DND-41 (cell line): ENCODE data around the gene CLTA.

ENCODE experiments used
- ATAC-seq: fragments of 200-7000 bp; cut with Tn5 transposase; 3 replicates; pipeline ENCODE4 v1.9.1; 2021; ENCODE audit warnings: low read depth; ENCODE audit not compliant: insufficient read depth
- DNase-seq: peaks from one replicate; pipeline ENCODE4 v3.0.0-alpha.2; 2020
- H2AFZ ChIP-seq: 2 replicates; pipeline ENCODE4 v1.6.0; 2012; ENCODE audit warnings: low read depth, low read length
- H3K27ac ChIP-seq: 2 replicates; pipeline ENCODE4 v1.5.1; 2012; ENCODE audit warnings: low read length, inconsistent platforms
- H3K27me3 ChIP-seq: fragments of 200-600 bp; sonication (generic); 2 replicates; pipeline ENCODE4 v1.6.0; 2012; ENCODE audit warnings: low read length, mild to moderate bottlenecking, inconsistent platforms; ENCODE audit not compliant: insufficient read depth, poor library complexity
- H3K36me3 ChIP-seq: 2 replicates; pipeline ENCODE4 v1.5.1; 2012; ENCODE audit warnings: low read length, inconsistent platforms; ENCODE audit not compliant: insufficient read depth
- H3K4me1 ChIP-seq: 2 replicates; pipeline ENCODE4 v1.5.1; 2012; ENCODE audit warnings: mild to moderate bottlenecking, low read length; ENCODE audit not compliant: insufficient read depth
- H3K4me2 ChIP-seq: 2 replicates; pipeline ENCODE4 v1.6.0; 2012; ENCODE audit warnings: mild to moderate bottlenecking, moderate library complexity, low read length, inconsistent platforms; ENCODE audit not compliant: insufficient read depth
- H3K4me3 ChIP-seq, 2 experiments: fragments of 200-600 bp in 1 of 2; shearing (Covaris generic) in 1 of 2; 2 replicates each; pipeline ENCODE4 v1.5.1; 2012 to 2016; ENCODE audit warnings: inconsistent platforms in 2 of 2, low read length in 2 of 2, mild to moderate bottlenecking in 2 of 2, low read depth in 1 of 2, moderate library complexity in 1 of 2
- H3K79me2 ChIP-seq: 2 replicates; pipeline ENCODE4 v1.6.0; 2012; ENCODE audit warnings: low read length, inconsistent platforms; ENCODE audit not compliant: insufficient read depth
- H3K9ac ChIP-seq: 2 replicates; pipeline ENCODE4 v1.6.0; 2012; ENCODE audit warnings: low read depth, mild to moderate bottlenecking, inconsistent platforms, low read length, moderate library complexity
- H3K9me3 ChIP-seq: 2 replicates; pipeline ENCODE4 v1.5.1; 2012; ENCODE audit warnings: low read length, moderate library complexity, mild to moderate bottlenecking, inconsistent platforms; ENCODE audit not compliant: insufficient read depth, severe bottlenecking
- H4K20me1 ChIP-seq: 2 replicates; pipeline ENCODE4 v1.6.0; 2012; ENCODE audit warnings: low read length; ENCODE audit not compliant: insufficient read depth
- EZH2 ChIP-seq: IDR thresholded peaks from 3 replicates; pipeline ENCODE4 v1.6.1; 2012; ENCODE audit warnings: borderline replicate concordance, low read depth, mild to moderate bottlenecking, moderate library complexity, low read length, inconsistent platforms; ENCODE audit not compliant: severe bottlenecking
- TF ChIP-seq, protein P1 (sequence below): IDR thresholded peaks from 2 replicates; pipeline ENCODE4 v1.5.1; 2012; ENCODE audit warnings: borderline replicate concordance, low read length, moderate library complexity, mild to moderate bottlenecking; ENCODE audit not compliant: poor library complexity, severe bottlenecking; ENCODE audit errors: extremely low read depth

CLTA gene

GRCh38 chr9:36190388-36191289 is at the start of gene CLTA:
TSS of gene CLTA (plus strand) at chr9:36190921. CDS start at chr9:36191057, 136 bp downstream.
- DNase-seq (peak; percentile 97), ATAC-seq (peak; percentile 99)
- Histone ChIP-seq H3K4me1 (peaks cover 38% of the 10 kb centered on the region), H3K27ac (peak within 1 kb of the TSS; percentile 97), H4K20me1 (peaks cover 35% of the 10 kb centered on the region), H3K4me3 (peak within 1 kb of the TSS; percentile 54 to 96), H3K79me2 (peaks cover 54% of the 10 kb centered on the region), H3K9me3 (no peaks in the 10 kb centered on the region), H3K9ac (peak within 1 kb of the TSS; percentile 92), H3K4me2 (peak within 1 kb of the TSS; percentile 81), H2AFZ (peak within 1 kb of the TSS; percentile 97), H3K27me3 (no peaks in the 10 kb centered on the region), H3K36me3 (peaks cover 21% of the 10 kb centered on the region)
- TF ChIP-seq, protein P1, sequence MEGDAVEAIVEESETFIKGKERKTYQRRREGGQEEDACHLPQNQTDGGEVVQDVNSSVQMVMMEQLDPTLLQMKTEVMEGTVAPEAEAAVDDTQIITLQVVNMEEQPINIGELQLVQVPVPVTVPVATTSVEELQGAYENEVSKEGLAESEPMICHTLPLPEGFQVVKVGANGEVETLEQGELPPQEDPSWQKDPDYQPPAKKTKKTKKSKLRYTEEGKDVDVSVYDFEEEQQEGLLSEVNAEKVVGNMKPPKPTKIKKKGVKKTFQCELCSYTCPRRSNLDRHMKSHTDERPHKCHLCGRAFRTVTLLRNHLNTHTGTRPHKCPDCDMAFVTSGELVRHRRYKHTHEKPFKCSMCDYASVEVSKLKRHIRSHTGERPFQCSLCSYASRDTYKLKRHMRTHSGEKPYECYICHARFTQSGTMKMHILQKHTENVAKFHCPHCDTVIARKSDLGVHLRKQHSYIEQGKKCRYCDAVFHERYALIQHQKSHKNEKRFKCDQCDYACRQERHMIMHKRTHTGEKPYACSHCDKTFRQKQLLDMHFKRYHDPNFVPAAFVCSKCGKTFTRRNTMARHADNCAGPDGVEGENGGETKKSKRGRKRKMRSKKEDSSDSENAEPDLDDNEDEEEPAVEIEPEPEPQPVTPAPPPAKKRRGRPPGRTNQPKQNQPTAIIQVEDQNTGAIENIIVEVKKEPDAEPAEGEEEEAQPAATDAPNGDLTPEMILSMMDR = peak; percentile 67
- no peak for TF ChIP-seq EZH2

- Histone ChIP-seq H3K36me3 (no peaks in the 10 kb centered on the region), H3K4me3 (no peak overlapping the region), H3K4me2 (no peak overlapping the region), H3K9me3 (no peaks in the 10 kb centered on the region), H3K4me1 (peaks cover 36% of the 10 kb centered on the region), H3K79me2 (no peaks in the 10 kb centered on the region), H3K9ac (no peak overlapping the region), H3K27ac (no peak overlapping the region), H3K27me3 (peaks cover 16% of the 10 kb centered on the region), H4K20me1 (peaks cover 9% of the 10 kb centered on the region; the same call in 1 of the 2 replicates), H2AFZ (no peak overlapping the region)
- TF ChIP-seq, protein P1 = no peak
- TF ChIP-seq EZH2 = no peak
- ATAC-seq (no peak), DNase-seq (no peak)
These were observed 49.4 kb upstream of the CLTA start for GRCh38 chr9:36141288-36141687.

GRCh38 chr9:36141761-36142160 is 49.0 kb upstream of the CLTA start:
- Histone ChIP-seq H2AFZ (no peak overlapping the region), H4K20me1 (peaks cover 9% of the 10 kb centered on the region; the same call in 1 of the 2 replicates), H3K9me3 (no peaks in the 10 kb centered on the region), H3K27ac (no peak overlapping the region), H3K4me2 (no peak overlapping the region), H3K27me3 (peaks cover 12% of the 10 kb centered on the region), H3K4me3 (no peak overlapping the region), H3K9ac (no peak overlapping the region), H3K4me1 (peaks cover 32% of the 10 kb centered on the region), H3K36me3 (no peaks in the 10 kb centered on the region), H3K79me2 (no peaks in the 10 kb centered on the region)
- TF ChIP-seq, protein P1 = no peak
- no peak for TF ChIP-seq EZH2
- DNase-seq (no peak), ATAC-seq (no peak)
